Stimulated activated CD4-positive, alpha-beta T cell treated with anti-CD3 and anti-CD28 coated beads, Interleukin-2, amount 100 ng/mL, for 24 hours (primary cell): ENCODE data around the gene ZMPSTE24.
"Not testable (repeated sequence)": the region's sequence is repeated elsewhere in the genome, so short reads cannot be mapped to it uniquely, and the experiment has no call there.

Experiments
- DNase-seq, 2 donors: peaks; one replicate each; pipeline ENCODE4 v3.0.0-alpha.2; 2020

The ZMPSTE24 gene

DNA sequence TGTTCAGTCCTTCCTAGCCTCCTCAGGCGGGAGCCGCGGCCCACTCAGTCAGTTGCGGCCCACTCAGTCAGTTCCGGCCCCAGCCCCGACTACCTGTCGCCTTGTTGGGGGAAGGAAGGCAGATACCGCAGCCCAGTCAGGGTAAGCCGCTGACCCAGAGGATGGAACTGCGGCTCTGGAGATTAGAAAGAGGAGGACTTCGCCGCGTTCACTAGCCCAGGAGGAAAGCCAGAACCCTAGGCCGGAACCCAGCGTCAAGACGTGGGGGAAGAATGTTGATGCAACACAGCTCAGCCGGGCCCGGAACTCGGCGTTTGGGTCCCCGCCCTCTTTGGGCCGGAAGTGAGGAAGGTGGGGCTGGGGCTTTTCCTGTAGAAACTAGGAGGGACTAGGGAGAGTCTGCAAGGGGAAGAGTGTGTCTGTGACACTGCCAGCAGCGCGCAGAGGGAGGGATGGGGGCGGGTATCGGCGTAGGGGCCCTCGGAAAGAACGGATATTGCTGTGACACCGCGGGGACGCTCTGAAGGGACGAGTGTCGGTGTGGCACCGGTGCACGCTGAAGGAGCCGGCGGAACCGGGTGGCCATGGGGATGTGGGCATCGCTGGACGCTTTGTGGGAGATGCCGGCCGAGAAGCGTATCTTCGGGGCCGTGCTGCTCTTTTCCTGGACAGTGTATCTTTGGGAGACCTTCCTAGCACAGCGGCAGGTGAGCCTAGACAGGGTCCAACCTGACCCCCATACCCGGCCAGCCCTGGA lies at the start of gene ZMPSTE24:
ZMPSTE24 (plus strand) TSS at position 549 of the 757 bp plus-strand sequence; CDS start at position 585, 36 bp downstream.
- peak; percentile 93 to 96 for DNase-seq

DNA sequence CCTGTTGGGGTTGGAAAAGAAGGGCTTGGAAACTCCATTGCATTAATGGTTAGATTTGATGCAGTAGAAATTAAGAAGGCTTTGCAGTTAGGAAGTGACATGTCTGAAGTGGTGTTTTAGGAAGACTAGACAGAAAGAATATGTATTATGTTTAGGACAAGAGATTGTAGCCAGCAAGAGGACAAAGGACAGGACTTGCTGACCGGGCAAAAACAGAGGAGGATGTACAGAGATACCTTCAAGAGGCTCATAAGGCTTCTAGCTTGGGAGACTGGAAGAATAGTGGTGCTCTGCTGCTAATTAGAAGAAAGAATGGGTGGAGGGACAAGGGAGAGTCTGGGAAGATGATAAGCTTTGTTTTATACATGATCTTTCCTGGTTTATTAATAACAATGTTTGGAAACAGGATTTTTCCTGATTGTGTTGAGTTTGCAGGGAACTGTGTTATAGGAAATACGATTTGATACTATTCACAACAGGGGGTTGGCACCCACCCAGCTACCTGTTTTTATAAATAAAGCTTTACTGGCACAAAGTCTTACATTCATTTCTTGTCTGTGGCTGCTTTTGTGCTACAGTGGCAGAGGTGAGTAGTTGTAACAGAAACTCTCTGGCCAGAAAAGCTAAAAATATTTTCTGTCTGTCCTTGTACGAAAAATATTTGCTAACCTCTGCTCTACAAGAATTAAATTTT lies 47.4 kb upstream of the ZMPSTE24 start:
- no peak for DNase-seq

DNA sequence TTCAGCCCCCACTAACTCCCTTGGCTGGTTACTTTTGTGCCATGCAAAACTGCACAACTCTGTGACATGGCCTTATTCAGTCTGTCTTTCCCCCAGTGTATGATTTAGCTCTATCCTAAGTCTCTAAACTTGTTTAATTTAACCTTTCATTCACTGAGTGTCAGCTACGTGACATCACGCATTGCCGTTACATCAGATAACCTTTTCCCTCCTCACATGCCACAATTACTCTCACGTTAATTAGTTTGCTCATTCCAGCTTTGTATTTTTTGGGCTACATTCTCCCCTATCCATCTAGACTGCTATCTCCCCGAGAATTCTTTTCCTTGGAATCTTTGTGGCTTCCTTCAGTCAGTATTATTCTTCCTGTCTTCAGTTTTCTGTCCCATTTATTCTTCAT lies 39.7 kb upstream of the ZMPSTE24 start:
- DNase-seq, result no peak

DNA sequence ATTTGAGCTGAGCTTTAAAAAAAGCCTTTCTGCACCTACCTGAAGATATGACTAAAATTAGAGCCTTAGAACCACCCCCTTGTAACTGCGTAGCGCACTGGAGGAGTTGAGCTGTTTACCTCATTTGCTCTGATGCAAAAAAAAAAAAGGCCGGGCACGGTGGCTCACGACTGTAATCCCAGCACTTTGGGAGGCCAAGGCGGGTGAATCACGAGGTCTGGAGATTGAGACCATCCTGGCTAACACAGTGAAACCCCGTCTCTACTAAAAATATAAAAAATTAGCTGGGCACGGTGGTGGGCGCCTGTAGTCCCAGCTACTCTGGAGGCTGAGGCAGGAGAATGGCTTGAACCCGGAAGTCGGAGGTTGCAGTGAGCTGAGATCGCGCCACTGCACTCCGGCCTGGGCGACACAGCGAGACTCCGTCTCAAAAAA lies 36.5 kb upstream of the ZMPSTE24 start:
- not testable (repeated sequence) for DNase-seq

DNA sequence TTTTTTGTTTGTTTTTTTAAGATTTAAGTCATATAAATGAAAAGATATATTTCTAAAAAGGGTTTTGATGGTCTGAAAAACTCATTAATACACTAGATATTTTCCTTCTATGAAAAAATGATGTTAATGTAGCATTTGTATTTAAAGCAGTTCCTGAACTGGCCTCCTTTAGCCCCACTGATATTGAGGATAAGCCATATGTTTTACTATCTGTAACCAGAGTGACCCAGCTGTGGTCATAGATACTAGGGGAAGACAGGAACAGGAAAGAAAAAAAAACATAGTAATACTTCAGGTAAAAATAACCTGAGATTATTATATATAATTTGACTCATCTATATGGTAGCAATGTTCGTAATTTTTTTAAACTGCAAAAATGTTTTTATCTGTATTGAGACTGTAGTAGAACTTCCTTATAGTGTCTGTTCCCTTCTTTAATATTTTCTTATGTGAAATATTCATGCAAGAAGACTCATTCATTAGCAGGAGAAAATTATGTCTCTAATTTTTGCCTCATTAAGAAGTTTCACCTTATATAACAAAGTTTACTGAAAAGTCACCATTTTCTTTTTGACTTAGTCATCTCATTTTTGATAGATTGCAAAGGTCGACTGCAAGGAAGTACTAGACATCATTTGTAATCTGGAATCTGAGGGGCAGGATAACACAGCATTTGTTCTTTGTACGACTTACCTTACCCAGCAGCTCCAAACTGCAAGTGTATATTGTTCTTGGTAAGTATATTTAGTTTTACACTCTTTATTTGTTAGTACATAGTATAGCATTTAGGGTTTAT lies 35.9 kb upstream of the ZMPSTE24 start:
- DNase-seq, result no peak

DNA sequence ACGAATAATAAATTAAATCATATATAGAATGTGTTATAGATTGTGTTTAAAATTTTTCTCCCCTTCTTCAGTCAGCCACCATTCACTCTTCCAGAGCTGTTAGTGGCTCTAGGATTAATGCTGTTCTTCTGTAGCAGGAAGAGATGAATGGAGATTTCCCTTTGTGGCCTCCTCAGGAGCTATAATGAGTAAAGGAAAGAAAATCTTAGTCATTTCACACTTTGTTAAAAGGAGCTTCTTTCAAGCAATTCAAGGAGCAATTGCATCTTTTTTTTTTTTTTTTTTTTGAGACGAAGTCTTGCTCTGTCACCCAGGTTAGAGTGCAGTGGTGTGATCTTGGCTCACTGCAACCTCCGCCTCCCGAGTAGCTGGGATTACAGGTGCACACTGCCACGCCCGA lies 34.0 kb upstream of the ZMPSTE24 start:
- no peak for DNase-seq

DNA sequence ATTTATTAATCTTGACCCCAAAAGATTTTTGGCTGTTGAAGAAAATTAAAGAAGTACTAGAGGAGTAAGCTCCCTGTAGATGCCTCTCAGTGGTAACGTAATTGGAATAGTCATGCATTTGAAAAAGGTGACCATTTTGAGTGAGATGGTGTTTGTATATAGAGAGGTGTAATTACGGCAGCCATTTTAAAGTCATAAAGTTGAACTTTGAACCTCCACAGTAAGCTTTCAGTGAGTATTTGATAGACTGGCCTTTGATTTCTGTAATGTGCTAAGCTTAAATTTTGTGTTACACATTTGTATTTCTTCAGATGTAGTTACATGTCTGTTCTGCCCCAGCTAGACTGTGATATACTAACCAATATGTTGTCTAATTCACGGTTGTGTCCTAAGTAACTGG lies 31.8 kb upstream of the ZMPSTE24 start:
- DNase-seq, result no peak

DNA sequence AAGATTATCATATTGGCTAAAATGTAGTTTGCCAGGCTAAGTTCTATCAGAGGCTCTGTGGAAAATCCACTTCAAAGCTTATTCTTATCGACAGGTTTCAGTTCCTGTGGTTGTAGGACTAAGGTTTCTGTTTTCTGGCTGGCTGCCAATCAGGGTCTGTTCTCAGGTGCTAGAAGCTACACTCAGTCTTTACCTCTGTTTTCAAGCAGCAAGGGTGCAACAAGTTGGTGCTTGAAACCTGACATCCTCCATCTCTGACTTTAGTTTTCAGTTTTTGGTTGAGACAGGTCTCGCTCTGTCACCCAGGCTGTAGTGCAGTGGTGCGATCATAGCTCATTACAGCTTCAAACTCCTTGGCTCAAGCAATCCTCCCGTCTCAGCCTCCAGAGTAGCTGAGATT lies 25.6 kb upstream of the ZMPSTE24 start:
- DNase-seq, result peak; percentile 55 to 70

DNA sequence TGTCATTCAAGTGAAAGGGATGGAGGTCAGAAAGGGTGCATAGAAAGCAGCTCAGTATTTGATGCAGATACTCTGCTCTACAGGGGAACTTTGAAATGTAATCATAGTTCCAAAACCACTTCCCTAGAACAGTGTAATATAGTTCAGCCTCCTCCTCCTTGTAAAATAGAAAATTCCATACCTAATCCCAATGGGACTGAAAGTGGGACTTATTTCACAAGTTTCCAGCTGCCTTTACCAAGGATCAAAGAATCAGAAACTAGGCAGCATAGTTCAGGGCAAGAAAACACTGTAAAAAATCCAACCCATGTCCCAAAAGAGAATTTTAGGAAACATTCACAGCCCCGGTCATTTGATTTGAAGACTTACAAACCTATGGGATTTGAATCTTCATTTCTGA lies 18.4 kb upstream of the ZMPSTE24 start:
- no peak for DNase-seq

DNA sequence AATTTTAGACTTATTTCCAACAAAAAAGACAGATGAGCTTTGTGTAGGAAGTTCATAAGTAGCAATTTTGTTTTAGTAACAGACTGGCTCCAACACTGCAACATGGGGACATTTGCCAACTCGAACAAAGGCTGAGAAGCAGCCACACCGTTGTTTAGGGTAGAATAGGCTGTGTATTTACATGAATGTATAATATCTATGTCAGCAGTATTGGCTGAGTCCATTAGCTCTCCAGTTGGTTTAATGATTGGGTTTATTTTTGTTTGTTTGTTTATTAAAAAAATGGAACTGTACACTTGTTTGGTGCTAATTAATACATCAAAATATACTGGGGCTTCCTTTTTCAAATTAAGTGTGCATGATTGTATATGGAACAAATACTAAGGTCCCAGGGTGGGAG lies 17.6 kb upstream of the ZMPSTE24 start:
- DNase-seq, result no peak

DNA sequence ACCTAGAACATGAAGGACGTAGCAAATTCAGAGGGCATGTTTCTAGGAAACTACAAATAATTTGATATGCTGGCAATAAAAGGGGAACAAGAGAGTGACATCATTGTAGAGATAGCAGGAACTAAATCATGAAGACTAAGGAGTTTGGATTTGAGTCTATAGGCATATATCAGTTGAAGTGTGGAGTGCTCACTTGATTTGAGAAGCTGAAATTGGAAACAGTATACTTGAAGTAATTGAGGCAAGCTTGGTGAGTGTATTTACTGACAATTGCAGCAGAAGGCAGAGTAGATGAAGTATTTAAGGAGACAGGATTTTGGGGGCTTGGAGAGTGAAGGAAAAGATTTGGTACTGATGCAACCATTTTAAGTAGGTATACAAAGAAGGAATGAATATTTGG lies 16.7 kb upstream of the ZMPSTE24 start:
- DNase-seq, result no peak

DNA sequence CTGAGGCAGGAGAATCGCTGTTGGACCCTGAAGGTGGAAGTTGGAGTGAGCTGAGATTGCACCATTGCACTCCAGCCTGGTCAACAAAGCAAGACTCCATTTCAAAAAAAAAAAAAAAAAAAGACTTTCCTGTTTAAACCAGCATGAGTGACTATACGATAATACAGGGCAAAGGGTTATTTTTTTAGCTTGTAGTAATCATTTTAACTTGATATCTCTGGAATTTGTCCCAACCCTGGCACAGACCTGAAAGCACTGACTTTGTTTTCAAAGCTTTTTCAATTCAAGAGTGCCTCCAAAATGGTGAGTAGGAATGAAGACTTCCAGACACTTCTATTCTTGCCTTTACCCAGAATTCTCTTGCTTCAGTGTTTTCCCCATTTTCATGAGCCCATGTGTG lies 14.7 kb upstream of the ZMPSTE24 start:
- no peak for DNase-seq

DNA sequence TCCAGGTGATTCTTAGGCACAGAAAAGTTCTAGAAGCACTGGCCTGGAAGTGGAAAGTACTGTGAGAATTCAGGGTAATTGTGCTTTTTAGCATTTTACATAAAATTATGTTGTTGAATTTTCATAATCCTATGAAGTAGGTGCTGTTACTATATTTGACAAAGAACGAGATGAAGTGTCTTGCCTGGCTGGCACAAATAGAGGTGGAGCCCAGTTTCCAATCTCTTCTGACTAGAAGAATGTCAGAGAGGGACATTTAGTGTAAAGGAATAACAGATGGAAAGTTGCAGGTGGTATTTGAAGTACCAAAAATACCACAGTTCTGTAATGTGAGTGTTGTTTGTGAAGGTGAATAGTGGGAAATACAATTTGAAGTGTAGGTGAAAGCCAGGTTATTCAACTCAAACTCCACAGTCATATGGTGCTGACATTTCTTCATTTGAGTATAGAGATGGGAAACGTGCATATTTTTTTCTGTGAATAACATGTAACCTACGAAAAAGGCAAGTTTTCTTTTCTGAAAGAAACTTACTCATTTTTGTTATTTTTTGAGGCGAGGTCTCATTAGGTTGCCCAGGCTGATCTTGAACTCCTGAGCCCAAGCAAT lies 13.8 kb upstream of the ZMPSTE24 start:
- no peak for DNase-seq

DNA sequence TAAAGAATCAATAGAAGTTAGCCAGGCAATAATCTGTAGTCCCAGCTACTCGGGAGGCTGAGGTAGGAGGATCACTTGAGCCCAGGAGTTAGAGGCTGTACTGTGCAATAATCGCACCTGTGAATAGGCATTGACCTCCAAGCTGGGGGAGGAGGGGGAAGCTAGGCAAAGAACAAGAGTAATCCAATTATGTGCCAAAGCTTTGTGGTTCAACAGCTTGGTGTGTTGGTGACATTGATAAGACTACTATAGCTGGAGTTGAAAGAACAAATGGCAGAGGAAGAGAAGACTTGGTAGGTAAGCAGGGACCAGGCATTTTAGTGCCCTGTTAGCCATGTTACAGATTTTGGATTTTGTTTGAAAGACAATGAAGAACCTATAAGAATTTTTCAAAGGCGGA lies 12.3 kb upstream of the ZMPSTE24 start:
- DNase-seq, result no peak

DNA sequence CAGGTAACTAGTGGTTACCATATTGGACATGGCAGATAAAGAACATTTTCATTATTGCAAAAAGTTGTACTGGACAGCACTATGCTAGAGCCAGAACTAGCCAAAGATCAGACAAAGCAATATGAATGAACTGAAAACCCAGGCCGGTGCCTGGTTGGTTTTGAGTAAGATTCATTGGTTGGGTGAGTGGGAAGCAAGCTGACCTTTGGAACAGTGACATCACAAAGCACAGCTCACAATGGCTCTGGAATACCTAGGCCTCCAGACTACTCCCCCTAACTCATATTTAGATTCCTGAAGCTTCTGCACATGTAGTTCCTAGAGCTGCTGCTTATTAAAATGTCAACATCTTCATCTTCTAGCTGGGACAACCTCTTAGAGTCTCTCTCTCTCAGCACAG lies 10.4 kb upstream of the ZMPSTE24 start, which contains the start of gene TMCO2:
TMCO2 (plus strand) TSS at position 283 of the 400 bp plus-strand sequence; CDS start at position 340, 57 bp downstream.
- no peak for DNase-seq

DNA sequence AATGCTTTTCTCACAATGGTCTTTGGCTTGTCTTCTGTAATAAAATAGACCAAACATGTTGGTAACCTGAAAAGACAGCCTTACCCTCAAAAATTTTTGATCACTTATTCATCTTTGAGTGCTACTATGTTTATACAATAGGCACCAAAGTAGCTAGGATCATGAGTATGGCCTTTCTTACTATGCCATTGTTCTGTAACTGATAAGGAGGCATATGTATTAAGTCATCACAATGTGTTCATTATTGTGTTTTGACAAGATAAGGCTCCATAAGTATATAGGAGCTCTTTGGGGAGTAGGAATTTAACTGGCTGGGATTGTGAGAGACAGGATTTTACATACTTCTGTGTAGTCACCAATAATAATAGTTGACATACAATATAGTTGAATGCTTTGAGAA lies 9.6 kb upstream of the ZMPSTE24 start:
- no peak for DNase-seq

DNA sequence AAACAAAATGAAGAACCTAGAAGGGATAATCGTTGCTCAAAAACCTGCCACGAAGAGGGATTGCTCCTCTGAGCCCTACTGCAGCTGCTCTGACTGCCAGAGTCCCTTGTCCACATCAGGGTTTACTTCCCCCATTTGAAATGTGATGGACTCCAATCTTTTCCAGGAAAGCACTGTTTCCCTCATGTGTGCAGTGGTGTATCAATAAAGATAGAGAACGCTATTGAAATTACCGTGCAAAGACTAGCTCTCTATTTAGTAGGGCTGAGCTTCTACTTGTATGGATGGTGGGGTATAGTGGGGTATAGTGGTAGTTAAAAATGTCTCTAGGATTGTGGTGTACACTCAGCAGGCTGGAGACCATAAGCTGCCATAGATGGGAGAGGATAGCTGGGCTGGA lies 6.6 kb upstream of the ZMPSTE24 start:
- DNase-seq, result no peak

DNA sequence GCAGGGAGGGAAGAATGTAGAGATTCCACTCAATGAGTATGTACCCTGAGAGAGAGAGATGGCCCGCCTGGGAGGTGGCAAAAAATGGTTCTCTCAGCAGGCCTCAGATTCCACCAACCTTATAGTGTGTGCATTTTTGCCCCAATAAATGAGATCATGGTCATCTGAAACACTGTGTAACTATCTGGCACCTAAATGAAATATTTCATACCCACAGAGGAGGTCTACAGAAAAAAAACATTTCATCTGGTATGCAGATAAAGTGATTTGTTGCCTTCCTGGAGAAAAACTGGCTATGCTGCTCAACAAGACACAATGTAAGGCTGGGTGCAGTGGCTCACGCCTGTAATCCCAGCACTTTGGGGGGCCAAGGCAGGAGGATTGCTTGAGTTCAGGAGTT lies 5.4 kb upstream of the ZMPSTE24 start:
- no peak for DNase-seq

DNA sequence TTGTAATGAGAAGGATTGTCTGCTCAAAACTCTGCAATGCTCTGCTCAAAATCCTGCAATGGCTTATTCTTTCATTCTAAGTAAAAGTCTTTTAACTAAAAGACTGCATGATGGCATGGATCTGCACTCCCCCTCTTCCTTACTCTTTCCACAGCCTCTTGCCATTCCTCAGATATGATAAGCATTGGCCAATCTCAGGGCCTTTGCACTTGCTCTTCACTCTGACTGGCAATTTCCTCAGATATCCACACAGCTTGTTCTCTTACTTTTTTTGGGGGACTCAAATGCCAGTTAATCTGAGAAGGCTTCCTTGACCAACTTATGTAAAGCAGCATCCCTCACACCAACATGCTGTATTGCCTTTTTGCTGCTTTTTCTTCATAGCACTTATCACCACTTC lies 2.8 kb upstream of the ZMPSTE24 start:
- no peak for DNase-seq

DNA sequence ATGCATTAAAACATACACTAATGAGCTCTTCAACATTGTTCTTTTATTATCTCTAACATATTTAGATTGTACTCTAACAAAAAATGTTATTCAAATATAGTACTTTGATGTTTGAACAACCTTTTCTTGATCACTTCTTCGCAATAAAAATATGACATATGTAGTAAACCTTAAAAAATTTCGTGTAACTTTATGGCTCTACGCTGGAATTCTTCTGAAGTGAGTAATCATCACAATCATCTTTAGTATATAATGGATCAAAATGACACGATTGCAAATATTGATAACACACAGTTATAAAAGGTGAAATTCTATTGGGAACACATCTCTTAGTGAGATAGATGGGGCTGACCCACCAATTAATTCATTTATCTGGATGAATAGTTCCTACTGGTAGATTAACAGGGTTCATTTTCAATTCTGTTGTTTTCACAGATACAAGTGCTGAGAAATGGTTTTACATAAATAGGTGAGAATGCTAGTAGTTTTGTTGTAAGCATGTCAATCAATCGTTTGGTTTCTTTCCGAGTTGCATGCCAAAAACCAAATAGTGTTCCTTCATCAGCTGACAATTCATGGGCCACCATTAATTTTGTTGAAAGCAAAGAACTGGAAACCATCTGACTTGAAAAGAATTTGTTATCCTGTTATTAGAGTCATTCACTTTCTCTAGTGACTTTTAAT lies 1.5 kb upstream of the ZMPSTE24 start:
- no peak for DNase-seq

DNA sequence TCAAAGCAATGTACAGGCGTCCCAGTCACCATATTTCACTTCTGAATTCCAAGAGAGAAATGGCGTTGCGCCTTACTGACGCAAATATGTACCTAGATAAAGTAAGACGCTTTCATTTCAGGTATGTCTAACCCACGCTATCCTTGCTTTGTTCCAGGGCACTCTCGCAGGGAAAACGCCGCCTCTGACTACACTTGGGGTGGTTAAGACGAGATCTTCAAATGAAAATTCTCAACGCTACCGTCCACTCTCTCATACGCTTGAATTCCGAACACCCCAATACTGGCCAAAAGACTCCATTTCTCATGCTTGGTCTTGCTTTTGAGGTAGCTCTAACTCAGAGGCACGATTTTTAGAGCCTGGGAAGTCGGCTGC lies 736 bp upstream of the ZMPSTE24 start:
- DNase-seq, result no peak

DNA sequence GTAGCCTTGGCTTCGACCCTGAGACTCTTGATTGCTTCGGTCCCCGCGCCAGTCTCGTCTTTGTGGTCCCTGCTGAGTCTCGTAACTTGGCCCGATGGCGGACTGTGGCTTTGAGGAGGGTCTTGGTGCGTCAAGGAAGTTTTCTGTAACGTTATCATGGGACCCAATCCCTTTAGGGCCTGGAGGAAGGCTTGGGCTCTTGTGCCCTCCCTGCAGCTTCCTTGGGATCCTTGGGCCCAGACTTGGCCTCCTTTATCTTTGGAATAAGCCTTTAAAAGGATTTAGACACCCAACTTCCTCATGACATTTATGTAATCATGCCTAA lies 371 bp downstream of the ZMPSTE24 start:
- no peak for DNase-seq

DNA sequence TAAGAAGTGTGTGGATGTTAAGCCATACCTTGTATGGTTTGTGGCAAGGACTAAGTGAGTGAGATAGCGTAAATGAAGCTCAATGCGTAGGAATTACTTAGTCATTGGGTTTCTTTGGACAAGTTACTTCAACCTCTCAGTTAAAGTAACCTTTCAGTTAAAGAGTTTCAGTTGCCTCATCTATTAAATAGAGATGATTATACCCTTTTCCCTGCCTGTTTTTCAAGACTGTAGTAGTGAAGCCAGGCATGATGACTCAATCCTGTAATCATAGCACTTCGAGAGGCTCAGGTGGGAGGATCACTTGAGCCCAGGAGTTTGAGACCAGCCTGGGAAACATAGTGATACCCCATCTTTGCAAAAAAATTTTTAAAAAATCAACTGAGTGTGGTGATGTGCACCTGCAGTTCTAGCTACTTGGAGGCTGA lies 6.3 kb downstream of the ZMPSTE24 start:
- DNase-seq, result peak in 1 of 2 donors; percentile 20
